NT2/D1 (cell line): ENCODE results near the gene GPATCH2.
"Not testable (repeated sequence)": the region's sequence is repeated elsewhere in the genome, so short reads cannot be mapped to it uniquely, and the experiment has no call there.

Experiments used
- DNase-seq: peaks from one replicate; pipeline ENCODE4 v3.0.0-alpha.2; 2011; ENCODE audit warnings: low read depth, low spot score
- H3K27me3 ChIP-seq: 2 replicates; pipeline ENCODE4 v1.6.0; 2011; ENCODE audit warnings: mild to moderate bottlenecking; ENCODE audit not compliant: insufficient read length, insufficient read depth
- H3K36me3 ChIP-seq: 2 replicates; pipeline ENCODE4 v1.6.1; 2011; ENCODE audit warnings: mild to moderate bottlenecking, low read length, mixed read lengths; ENCODE audit not compliant: insufficient read depth, insufficient read length
- H3K4me1 ChIP-seq: 2 replicates; pipeline ENCODE4 v1.5.1; 2011; ENCODE audit not compliant: insufficient read depth, insufficient read length
- H3K4me3 ChIP-seq: 2 replicates; pipeline ENCODE4 v1.5.1; 2011; ENCODE audit warnings: low read depth; ENCODE audit not compliant: insufficient read length
- H3K9ac ChIP-seq: 2 replicates; pipeline ENCODE4 v1.6.0; 2011; ENCODE audit warnings: low read depth; ENCODE audit not compliant: insufficient read length
- H3K9me3 ChIP-seq: 2 replicates; pipeline ENCODE4 v1.5.1; 2011; ENCODE audit warnings: mild to moderate bottlenecking, low read length; ENCODE audit not compliant: insufficient read depth
- SUZ12 ChIP-seq: IDR thresholded peaks from 2 replicates; pipeline ENCODE4 v1.6.1; 2011; ENCODE audit not compliant: insufficient read length, insufficient read depth; ENCODE audit errors: extremely low read depth
- YY1 ChIP-seq: IDR thresholded peaks from 2 replicates; pipeline ENCODE4 v1.6.1; 2011; ENCODE audit not compliant: insufficient read length, insufficient read depth
- ZNF274 ChIP-seq: IDR thresholded peaks from 2 replicates; pipeline ENCODE4 v1.6.1; 2011; ENCODE audit warnings: mild to moderate bottlenecking, low read depth, low read length

The GPATCH2 gene

DNA sequence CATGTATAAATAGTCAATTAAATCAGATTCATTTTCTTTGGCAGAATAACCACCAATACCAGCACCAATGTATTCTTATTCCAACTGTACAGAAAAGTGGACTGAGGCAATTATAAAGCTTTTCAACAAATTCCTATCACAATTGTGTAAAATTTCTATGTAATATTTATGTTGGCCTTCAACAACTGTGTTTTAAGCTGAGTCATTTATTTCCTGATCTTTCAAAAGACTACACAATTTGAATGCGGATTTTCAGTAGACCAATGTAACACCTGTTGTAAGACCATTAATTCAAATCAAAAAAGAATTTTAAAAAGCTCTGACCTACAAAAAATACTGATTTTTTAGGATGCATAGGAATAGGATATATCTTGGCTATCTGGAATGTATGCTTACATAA lies 25.5 kb downstream of the GPATCH2 start:
- TF ChIP-seq YY1 = no peak
- TF ChIP-seq ZNF274 = no peak
- no peak for TF ChIP-seq SUZ12
- no peak for DNase-seq

DNA sequence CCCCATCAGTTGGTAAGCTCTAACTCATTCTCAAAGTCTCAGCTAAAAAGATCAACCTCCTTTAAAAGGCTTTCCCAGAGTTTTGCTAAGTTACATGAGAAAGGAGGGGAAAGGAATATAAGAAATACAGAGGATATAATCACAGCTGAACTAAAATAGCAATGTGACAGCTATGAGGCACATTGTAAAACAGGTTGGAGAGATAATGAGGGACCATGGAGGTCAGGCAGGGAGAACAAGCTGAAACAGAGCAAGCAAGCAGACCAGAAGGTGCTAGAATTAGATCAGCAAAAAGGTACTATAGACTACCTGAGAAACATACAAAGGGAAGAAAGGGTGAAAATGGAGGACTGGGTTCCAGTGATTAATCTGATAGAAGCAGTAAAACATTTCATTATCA lies 28.5 kb downstream of the GPATCH2 start:
- peaks cover 18% of the 10 kb centered on the region for H3K36me3 ChIP-seq
- H3K9me3 ChIP-seq = no peaks in the 10 kb centered on the region
- TF ChIP-seq YY1 = no peak
- TF ChIP-seq SUZ12 = no peak
- no peak for TF ChIP-seq ZNF274
- H3K4me1 ChIP-seq = no peaks in the 10 kb centered on the region
- no peak overlapping the region for H3K9ac ChIP-seq
- no peak for DNase-seq
- H3K27me3 ChIP-seq = no peaks in the 10 kb centered on the region
- no peak overlapping the region for H3K4me3 ChIP-seq

More for the DNA sequence above, 25.5 kb downstream of the GPATCH2 start:
- Histone ChIP-seq H3K27me3 (no peaks in the 10 kb centered on the region), H3K9me3 (no peaks in the 10 kb centered on the region), H3K4me3 (no peak overlapping the region), H3K36me3 (peaks cover 34% of the 10 kb centered on the region), H3K9ac (no peak overlapping the region), H3K4me1 (no peaks in the 10 kb centered on the region)

DNA sequence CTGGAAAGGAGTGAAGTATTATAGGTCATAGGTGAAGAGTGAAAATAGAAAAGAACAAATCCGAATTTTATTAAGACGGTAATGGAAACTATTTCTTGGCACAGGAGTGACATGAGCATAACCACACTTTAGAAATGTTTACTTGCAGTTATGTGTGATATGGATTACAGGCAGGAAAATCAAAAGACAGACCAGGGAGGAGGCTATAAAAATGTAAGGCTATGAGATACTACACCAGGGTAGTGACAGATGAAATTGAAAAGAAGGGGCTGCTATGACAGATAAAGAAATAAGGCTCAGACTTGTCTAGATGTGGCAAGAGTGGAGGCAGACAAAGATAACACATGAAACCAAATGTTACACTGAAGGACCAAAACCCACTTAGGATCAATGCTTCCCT lies 31.7 kb downstream of the GPATCH2 start:
- DNase-seq = no peak
- Histone ChIP-seq H3K9ac (no peak overlapping the region), H3K9me3 (no peaks in the 10 kb centered on the region), H3K36me3 (peaks cover 9% of the 10 kb centered on the region), H3K4me3 (no peak overlapping the region), H3K4me1 (no peaks in the 10 kb centered on the region), H3K27me3 (no peaks in the 10 kb centered on the region)
- TF ChIP-seq ZNF274 (no peak), YY1 (no peak), SUZ12 (no peak)

DNA sequence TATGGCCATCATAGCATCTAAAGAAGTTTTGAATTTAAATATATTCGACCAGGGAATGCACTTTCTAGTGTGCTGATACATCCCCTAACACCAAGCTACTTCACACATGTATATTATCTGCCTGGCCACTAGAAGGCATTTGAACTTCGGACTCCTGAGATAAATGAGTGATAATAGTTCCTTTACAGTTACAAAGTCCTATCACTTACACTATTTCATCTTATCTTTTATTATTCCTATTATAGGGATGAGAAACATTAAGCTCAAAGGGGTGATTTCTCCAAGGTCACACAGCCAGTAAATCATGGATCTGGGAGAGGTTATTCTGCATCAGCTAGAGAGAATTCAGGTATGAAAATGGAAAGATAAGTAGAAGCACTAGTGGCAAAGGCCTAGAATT lies 40.3 kb downstream of the GPATCH2 start:
- no peak for DNase-seq

DNA sequence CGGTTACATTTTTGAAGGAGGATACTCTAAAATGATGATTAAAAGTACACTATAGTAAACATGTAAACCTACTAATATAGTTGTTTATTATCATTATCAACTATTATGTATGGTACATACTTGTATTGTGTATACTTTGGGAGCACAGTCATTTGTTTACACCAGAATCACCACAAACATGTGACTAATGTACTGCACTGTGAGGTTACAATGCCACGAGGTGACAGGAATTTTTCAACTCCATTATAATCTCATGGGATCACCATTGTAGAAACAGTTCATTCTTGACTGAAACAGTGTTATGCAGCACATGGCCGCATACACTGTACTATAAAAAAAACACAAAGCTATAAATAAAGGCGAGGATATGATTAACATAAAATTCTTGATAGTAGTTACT lies 44.3 kb downstream of the GPATCH2 start:
- no peak overlapping the region for H3K9ac ChIP-seq
- H3K36me3 ChIP-seq = no peaks in the 10 kb centered on the region
- no peak for DNase-seq
- TF ChIP-seq ZNF274 = no peak
- TF ChIP-seq YY1 = no peak
- H3K4me3 ChIP-seq = no peak overlapping the region
- H3K27me3 ChIP-seq = no peaks in the 10 kb centered on the region
- no peaks in the 10 kb centered on the region for H3K4me1 ChIP-seq
- no peaks in the 10 kb centered on the region for H3K9me3 ChIP-seq

More for the DNA sequence above, 40.3 kb downstream of the GPATCH2 start:
- H3K9ac ChIP-seq = no peak overlapping the region
- no peaks in the 10 kb centered on the region for H3K9me3 ChIP-seq
- H3K27me3 ChIP-seq = no peaks in the 10 kb centered on the region
- H3K4me1 ChIP-seq = no peaks in the 10 kb centered on the region
- H3K36me3 ChIP-seq = peaks cover 3% of the 10 kb centered on the region
- TF ChIP-seq SUZ12 (no peak), ZNF274 (no peak), YY1 (no peak)
- no peak overlapping the region for H3K4me3 ChIP-seq

DNA sequence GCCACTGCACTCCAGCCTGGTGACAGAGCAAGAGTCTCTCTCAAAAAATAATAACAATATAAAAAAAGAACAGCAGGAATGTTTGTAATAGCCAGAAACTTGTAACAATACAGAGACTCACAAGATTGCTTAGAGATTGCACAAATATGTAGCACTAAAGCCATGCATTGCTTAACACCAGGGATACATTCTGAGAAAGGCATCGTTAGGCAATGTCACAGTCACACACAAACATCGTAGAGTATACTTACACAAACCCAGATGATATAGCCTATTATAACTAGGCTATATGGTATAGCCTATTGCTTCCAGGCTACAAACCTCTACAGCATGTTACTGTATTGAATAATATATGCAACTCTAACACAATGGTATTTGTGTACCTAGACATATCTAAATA lies 45.3 kb downstream of the GPATCH2 start:
- Histone ChIP-seq H3K27me3 (no peaks in the 10 kb centered on the region), H3K36me3 (no peaks in the 10 kb centered on the region), H3K4me1 (no peaks in the 10 kb centered on the region), H3K4me3 (no peak overlapping the region), H3K9me3 (no peaks in the 10 kb centered on the region), H3K9ac (no peak overlapping the region)
- DNase-seq = no peak
- TF ChIP-seq YY1 = no peak
- no peak for TF ChIP-seq SUZ12
- no peak for TF ChIP-seq ZNF274

DNA sequence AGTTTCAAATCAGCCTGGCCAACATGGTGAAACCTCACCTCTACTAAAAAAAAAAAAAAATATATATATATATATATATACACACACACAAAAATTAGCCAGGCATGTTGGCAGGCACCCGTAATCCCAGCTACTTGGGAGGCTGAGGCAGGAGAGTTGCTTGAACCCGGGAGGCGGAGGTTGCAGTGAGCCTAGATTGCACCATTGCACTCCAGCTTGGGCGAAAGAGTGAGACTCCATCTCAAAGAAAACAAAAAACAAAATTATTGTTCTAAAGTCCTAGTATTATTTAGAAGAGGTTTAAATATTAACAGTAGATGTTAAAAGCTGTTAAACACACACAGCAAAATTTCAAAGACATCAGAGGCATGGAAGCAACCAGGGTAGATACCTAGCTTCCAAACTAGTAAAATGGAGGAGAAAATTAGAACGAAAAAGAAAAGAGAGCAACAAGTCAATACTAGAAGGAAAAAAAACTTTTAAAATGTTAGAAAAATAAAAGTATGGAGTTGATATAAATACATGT lies 46.5 kb downstream of the GPATCH2 start:
- H3K9me3 ChIP-seq, DNase-seq, H3K27me3 ChIP-seq, H3K4me1 ChIP-seq, H3K36me3 ChIP-seq, H3K4me3 ChIP-seq, H3K9ac ChIP-seq: not testable (repeated sequence)

DNA sequence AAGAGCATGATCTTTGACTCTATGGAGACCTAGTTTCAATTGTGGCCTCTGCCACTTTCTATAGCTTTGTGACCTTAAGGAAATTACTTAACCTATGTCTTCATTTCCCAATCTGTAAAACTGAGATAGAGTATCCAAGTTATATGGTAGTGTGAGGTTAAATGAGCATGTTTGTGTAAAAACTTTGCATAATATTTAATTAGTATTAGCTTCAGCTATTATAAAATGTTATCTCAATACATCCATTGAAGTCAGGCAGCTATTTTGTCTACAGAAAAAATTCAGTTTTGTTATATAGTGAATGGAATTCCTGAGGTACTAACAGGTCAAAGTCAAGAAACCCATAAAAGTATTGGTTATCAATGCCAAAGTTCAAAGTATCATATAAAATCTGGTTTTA lies 53.6 kb downstream of the GPATCH2 start:
- no peak for TF ChIP-seq SUZ12
- TF ChIP-seq ZNF274 = no peak
- TF ChIP-seq YY1 = no peak
- no peaks in the 10 kb centered on the region for H3K9me3 ChIP-seq
- no peak for DNase-seq
- H3K4me3 ChIP-seq = no peak overlapping the region
- no peaks in the 10 kb centered on the region for H3K36me3 ChIP-seq
- no peaks in the 10 kb centered on the region for H3K4me1 ChIP-seq
- no peaks in the 10 kb centered on the region for H3K27me3 ChIP-seq
- no peak overlapping the region for H3K9ac ChIP-seq
